HuH-7.5 (cell line): ENCODE measurements around the gene IQGAP2.
"Not testable (repeated sequence)": the region's sequence is repeated elsewhere in the genome, so short reads cannot be mapped to it uniquely, and the experiment has no call there.

ENCODE experiments used
- DNase-seq: peaks from one replicate; pipeline ENCODE4 v3.0.0; 2011; ENCODE audit warnings: low spot score

IQGAP2 gene

DNA sequence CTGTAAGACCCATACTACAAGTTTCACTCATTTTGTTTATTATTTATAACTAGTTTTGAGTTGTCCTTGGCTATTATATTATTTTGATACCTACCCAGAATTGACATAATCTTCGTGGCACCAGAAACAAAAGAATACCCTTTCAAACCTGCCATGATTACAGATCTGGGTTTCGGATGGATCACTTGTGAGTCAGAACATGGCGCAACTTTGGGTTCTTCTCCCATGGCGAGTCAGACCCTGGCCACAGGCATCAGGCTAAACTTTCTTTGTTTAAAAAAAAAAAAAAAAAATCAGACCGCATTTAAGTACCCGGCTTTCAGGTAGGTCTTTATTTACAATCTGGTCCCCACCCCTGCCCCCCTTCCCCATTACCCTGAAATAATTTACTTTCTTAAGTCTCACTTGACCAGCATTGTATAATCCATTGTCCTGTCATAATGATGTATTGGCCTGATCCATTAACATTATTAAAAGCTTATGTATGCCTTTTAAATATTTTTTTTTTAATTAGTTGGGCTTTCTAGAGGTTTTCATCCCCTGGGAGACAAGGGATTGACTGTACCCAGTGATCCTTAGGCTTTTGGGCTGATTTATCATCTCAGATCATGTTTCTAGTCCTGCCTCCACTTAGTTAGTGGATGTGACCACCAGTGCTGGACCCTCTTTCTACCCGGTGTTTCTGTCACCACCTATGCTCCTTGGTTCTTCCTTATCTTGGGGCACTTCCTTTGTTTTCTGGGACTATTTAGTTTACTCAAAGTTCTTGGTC lies 176.3 kb downstream of the IQGAP2 start:
- no peak for DNase-seq

DNA sequence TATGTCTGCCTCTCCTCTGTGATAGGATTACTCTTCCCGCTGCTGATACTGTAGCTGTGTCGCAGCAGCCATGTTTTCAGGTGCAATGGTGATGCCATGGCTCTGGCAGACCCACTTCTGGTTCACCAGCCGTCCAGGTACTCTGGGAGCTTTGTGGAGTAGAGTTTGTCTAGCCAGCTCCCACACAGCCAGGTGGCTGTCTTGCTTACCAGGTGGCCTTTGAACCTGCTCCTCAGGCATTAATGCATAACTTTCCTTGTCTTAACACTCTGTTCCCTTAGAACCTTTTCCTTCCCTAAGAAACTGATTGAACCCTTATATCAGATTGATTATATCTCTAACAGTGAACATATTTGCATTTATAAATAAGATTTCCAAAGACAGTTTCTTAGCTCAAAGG lies 177.9 kb downstream of the IQGAP2 start:
- DNase-seq = no peak

DNA sequence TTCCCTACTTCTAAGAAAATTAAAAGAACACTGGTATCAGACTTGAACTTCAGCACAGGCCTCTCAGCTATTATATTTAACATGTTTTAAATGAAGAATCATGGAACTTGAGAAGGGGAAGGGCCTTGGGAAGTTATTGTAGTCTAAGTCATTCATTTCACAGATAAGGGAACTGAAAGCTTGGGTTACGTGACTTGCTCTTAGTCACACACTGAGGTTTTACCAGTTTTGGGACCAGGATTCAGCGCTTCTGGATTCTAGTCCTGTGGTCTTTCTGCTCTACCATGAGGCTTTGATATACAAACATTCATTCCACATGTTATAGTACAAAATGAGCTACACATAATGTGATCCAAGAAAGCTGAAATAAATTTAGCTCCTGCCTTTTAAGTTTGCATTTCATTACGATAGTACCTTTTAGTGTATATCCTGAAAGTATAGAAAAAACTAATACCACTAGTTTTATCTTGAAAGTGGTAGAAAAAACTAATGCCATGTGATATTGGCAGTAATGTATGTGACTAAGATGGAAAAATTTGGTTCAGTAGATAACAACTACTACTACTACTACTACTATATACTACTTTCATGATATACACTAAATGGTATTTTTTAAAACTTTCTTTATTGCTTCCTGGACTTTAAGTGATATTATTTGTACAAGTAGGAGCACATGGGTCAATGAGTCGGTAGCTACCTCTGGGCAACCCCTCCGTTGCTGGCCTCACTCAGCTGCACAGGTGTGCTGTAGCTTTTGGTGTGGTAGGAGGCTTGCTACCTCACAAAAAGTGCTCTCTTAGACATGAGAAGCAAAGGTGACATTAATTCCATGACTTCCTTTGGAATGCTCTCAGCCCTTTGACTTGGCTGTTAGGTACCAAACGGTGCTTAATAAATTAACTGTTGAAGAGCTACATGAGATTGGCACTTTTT lies 179.4 kb downstream of the IQGAP2 start:
- no peak for DNase-seq

DNA sequence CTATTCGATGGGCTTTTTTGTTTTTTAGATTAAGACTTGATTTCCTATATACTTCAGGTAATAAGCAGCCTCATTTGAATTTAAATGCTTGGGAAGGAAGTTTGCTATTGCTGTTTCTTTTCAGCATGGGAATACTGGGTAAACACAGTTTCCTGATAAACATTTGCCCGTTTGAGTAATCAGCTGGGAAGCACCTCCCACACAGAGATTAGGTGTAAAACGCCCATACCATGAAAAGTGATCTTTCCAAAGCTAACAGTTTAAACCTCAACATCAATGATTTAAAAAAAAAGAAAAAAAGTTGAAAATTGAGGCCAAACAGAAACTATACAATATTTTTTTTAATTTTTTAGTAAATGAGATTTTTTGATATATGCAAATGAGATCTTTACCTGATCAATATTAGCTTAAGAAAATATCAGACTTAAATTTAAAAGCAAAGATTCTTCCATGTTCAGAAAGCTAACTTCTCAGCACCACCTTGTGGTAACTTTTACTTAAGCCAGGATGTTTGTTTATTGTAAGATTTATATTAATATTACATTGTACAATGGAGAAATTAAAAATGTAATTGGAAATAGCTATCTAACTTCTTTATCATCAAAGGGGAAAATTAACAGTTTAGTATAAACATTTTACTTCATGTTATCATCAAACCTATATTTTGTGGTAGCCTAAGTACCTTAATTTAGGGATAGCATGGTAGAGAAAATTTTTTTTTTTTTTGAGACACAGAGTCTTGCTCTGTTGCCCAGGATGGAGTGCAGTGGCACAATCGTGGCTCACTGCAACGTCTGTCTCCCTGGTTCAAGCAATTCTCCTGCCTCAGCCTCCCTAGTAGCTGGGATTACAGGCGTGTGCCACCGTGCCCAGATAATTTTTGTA lies 180.3 kb downstream of the IQGAP2 start:
- no peak for DNase-seq

DNA sequence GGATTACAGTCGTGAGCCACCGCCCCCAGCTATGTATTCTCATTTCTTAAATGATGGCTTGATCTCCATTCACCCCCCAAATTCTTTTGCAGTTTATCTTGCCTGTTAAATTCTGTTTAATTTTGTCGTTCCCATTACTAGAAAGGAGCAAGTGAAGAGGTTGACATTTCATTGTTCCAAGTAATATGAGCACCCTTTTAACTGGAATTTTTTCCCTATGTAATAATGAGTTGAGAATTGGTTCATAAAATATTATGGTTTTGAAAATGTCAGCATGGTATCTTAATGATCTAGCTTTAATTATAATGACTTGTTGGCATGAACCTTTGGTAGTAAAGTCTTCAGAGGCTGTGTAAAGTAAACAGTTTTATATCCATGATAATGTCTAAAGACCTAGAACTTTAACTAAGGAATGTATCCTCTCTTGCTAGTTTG lies 182.7 kb downstream of the IQGAP2 start:
- DNase-seq = no peak

DNA sequence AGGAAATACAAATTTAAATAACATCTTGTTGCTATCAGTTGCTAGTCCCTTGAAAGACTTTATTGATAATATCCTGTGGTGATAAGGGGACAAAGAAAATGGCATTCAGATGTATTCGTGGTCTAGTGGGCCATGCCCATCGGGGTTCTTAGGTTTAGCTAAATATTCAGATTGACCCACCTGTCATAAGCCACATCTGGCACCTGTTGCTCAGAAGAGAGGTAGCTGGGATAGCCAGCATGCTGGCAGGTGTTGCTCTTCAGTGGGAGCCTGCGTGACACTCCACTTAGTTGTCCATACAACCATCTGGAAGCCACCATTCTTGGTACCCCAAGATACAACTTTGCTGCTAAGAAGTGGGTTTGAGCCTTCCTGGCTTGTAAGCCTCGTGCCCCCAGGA lies 183.4 kb downstream of the IQGAP2 start:
- no peak for DNase-seq

DNA sequence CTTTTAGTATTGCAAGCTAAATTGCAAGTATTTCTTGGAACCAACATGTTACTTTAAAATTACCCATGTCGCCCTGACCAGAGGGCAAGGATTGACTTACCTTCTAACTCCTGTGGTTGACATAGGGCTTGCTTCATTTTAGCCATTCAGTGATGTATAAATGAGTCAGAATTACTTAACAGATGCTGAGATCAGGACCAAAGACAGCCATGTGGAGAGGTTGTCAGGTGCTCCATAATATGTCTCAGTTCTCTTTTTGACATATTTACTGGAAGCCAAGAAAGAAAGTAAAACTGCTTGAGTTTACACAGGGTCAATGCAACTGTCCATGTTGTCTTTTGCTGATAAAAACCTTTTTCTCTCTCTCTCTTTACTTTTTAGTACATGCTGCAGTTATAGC lies 186.9 kb downstream of the IQGAP2 start:
- no peak for DNase-seq

- DNase-seq = no peak
These were observed 188.3 kb downstream of the IQGAP2 start for GRCh38 chr5:76591366-76591765.

DNA sequence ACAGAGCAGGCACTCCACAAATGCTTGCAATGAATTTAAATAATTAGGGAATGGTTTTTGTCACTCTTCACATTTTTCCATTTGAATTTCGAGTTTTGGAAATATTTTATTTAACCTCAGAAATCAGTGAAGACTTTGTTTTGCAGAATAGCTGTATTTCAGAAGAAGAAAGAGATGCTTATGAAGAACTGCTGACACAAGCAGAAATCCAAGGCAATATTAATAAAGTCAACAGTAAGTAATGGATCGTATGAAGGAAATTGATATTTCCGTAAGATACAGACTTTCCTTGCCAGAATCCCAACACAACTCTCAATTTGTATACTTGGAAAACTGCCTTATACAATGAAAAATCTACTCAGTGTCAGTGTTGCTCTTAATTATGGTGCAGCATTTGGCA lies 189.6 kb downstream of the IQGAP2 start:
- DNase-seq = no peak

DNA sequence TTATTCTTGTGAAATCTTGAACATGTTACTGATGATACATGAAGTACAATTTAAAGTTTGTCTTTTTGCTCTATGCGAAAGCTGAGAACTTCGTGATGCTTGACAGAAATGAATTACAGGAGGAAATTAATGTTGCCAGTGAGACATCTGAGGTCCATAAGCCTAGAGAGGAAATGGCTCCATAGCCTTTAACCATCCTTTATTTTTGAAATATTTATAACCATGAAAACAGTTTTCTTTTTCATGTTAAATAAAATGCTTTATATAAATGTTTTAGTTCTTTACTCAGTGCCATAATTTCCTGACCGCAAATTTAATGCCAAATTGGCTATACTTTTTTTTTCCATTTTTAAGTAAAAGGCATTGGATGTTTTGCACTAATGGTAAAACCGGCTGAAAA lies 191.0 kb downstream of the IQGAP2 start:
- no peak for DNase-seq

DNA sequence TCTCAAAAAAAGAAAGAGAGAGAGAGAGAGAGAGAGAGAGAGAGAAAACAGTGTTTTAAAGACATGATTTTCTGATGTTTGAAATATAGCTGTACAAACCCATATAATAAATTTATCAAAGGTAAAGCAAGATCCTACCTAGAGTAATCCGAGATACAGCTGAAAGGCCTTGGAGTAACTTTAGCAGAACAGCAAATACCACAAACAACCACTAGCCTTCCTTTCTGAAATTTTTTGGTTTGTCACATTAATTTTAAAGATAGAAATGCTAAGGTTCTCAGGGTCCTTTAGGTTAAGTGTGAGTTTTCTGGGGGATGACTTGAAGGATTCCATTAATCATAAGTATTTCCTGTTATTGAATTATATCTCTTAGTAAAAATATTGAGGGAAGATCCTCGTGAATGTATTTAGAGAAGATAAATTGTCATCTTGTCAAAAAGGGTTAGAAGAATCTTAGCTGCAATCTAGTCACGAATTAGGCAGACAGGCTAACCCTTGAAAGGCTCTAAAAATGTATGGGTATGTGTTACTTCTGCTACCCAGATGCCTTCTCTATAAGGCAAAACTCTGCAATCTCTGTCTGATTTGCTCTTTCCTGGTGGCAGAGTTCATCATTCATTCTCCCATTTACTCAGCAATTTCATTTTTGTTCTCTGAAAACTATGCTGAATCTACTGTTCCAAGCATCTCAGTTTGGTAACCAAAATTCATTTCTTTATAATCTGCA lies 192.8 kb downstream of the IQGAP2 start:
- DNase-seq = no peak

- DNase-seq = no peak
These were observed 195.4 kb downstream of the IQGAP2 start for GRCh38 chr5:76598531-76598930.

- DNase-seq = no peak
These were observed 197.6 kb downstream of the IQGAP2 start for GRCh38 chr5:76600716-76601115.

DNA sequence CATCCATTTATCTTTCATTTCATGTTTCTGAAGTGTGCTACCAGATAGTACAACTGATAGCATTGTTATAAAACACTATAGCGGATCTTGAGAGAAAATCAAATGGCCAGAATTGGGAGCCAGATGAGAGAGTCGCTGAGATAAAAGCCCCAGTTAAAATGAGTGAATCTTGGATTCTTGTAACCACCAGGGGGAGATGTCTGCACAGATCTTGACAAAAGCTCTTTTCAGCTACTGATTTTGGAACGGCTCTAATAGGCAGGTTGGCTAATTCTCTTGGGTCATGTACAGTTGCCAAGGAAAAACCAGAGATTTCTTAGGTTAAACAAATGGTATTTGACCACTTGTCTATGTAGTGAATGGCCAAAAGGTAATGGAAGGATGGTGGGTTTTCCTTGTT lies 198.4 kb downstream of the IQGAP2 start:
- peak; percentile 6 for DNase-seq

DNA sequence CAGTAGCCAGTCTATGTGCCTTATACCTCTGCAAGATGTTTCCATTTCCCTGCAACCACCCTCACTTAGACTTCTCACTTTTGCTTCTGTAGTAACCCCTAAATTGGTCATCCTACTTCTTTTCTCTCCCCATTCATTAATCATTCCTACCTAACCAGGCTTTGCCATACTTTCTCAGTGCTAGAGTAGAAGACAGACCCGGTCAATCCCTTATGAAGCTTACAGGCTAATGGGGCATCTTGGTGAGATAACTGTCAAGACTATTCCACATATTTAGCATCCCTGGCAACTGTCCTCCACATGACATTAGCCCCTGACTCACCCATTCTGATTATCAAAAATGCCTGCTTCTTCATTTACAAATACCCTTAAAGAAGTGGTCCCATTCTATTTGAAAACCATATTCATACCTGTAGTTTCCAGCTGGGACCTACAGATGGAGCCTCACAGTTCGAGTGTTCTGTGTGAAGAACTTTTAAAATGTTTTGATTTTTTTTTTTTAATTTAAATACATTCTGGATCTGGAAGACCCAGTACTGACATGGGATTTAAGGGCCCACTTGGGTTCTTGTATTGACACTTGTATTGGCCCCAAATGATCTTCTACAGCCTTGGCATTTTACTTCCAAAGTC lies 199.1 kb downstream of the IQGAP2 start:
- no peak for DNase-seq

- not testable (repeated sequence) for DNase-seq
These were observed 200.9 kb downstream of the IQGAP2 start for GRCh38 chr5:76603991-76604390.

DNA sequence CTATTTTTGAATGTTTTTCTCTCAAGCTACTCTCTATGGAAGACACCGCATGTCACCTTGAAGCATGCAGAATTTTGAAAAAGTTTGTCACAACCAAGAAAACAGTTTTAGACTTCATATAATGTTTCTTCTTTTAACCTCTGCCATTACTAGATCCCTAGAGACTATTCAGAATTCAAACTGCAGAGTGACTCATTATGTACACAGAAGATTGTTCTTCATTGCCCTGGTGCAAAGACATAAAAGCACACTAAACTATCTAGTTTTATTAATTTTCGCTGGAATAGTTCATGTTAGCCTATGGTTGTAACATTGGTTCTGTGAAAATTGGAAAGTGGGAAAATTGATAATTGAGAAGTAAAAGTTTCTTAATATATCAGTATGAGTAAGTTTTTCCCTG lies 201.8 kb downstream of the IQGAP2 start:
- no peak for DNase-seq

DNA sequence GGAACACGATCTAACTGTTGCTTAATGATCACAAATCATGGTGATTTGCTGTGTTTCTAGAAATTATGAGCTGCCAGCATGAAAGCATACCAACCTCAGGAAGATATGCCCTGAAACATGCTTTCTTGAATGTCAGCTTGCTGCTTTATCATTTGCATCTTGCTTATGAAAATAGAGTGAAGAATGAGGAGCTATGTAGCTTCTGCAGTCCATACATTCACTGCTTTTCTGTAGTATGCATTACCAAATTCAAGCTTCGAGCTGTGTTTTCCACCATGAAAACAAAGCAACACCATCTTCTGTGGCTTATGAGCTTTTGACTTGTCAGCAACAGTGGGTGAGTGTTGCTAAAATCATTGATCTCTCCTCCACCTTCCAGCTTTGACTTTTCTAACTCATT lies 203.6 kb downstream of the IQGAP2 start:
- no peak for DNase-seq

GRCh38 chr5:76607353-76607871 lies 204.3 kb downstream of the IQGAP2 start:
- DNase-seq = no peak

DNA sequence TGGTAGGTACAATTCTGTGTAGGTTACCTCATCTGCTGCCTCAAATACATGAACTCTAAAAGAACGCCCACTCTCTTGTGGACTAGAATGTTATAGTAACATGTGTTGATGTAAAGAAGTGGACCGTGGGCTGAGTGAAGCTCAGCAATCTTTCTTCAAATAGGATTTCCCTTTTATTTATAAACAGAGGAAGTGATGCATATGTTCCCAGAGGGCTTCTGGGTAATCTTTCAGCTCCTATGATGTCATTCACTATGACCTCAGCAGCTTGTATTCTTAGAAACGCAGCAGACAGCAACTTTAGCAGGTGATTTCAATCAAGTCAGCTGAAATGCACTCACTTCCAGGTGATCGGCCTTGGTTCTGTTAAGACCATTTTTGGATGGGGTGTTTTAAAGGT lies 205.7 kb downstream of the IQGAP2 start:
- DNase-seq = no peak

GRCh38 chr5:76610196-76610595 lies 207.1 kb downstream of the IQGAP2 start:
- DNase-seq = no peak
